HG02840 (cell line): ENCODE data around the gene MYBBP1A.

Source experiments
- ATAC-seq: cut with Tn5 transposase; IDR thresholded peaks from one replicate; pipeline ENCODE4 v1.9.1; 2021; ENCODE audit warnings: mild to moderate bottlenecking, moderate library complexity, moderate number of reproducible peaks; ENCODE audit not compliant: unreplicated experiment, low FRiP score

Gene MYBBP1A

GRCh38 chr17:4527134-4527533 lies 28.1 kb downstream of the MYBBP1A start:
- ATAC-seq: no peak

GRCh38 chr17:4525691-4526397 lies 29.3 kb downstream of the MYBBP1A start:
- ATAC-seq: no peak

- ATAC-seq: no peak
Measured at GRCh38 chr17:4523946-4524345, 31.2 kb downstream of the MYBBP1A start.

- no peak for ATAC-seq
Measured at GRCh38 chr17:4522661-4523060, 32.5 kb downstream of the MYBBP1A start.

GRCh38 chr17:4520894-4521600 lies 34.1 kb downstream of the MYBBP1A start:
- no peak for ATAC-seq

- ATAC-seq: no peak
Measured at GRCh38 chr17:4520060-4520893, 34.9 kb downstream of the MYBBP1A start.

- ATAC-seq: no peak
Measured at GRCh38 chr17:4519361-4519788, 35.8 kb downstream of the MYBBP1A start.

- no peak for ATAC-seq
Measured at GRCh38 chr17:4518901-4519300, 36.3 kb downstream of the MYBBP1A start.

GRCh38 chr17:4516735-4517134 lies 38.4 kb downstream of the MYBBP1A start:
- no peak for ATAC-seq

- no peak for ATAC-seq
Measured at GRCh38 chr17:4515501-4515900, 39.7 kb downstream of the MYBBP1A start.

- no peak for ATAC-seq
Measured at GRCh38 chr17:4514779-4515178, 40.4 kb downstream of the MYBBP1A start.

GRCh38 chr17:4514206-4514605 lies 41.0 kb downstream of the MYBBP1A start:
- no peak for ATAC-seq

- no peak for ATAC-seq
Measured at GRCh38 chr17:4513113-4514032, 41.8 kb downstream of the MYBBP1A start.

GRCh38 chr17:4512156-4513112 lies 42.8 kb downstream of the MYBBP1A start:
- no peak for ATAC-seq

GRCh38 chr17:4511199-4511932 lies 43.8 kb downstream of the MYBBP1A start:
- no peak for ATAC-seq

GRCh38 chr17:4510618-4510941 lies 44.6 kb downstream of the MYBBP1A start:
- no peak for ATAC-seq

GRCh38 chr17:4509923-4510617 lies 45.1 kb downstream of the MYBBP1A start:
- ATAC-seq: no peak

- ATAC-seq: no peak
Measured at GRCh38 chr17:4509401-4509800, 45.8 kb downstream of the MYBBP1A start.
